ENCODE results near the gene ZNF45.

- TF ChIP-seq GABPA (IDR thresholded peaks at IDR 0.05; ENCODE audit: low read depth) (no peak), CTCF (IDR thresholded peaks at IDR 0.05) (no peak), RFX5 (IDR thresholded peaks at IDR 0.05; ENCODE audit: low read length) (no peak), TEAD4 (IDR thresholded peaks at IDR 0.05; ENCODE audit: borderline replicate concordance, insufficient read depth) (no peak), CHD2 (IDR thresholded peaks at IDR 0.05; ENCODE audit: low read length, partially characterized antibody) (no peak)
Observed at GRCh38 chr19:43914051-43914450, 21.0 kb downstream of the ZNF45 start.

Data from SK-N-SH (cell line).